LHCN-M2 (cell line): Measurements from ENCODE around the gene ANKRD36. TPM values are rescaled to one million over a fixed set of nuclear protein-coding genes. Genes with fewer than 3 reads are reported as not detected.
"Not testable (repeated sequence)": the region's sequence is repeated elsewhere in the genome, so short reads cannot be mapped to it uniquely, and the experiment has no call there.

Experiments
- DNase-seq: peaks from one replicate; pipeline ENCODE4 v3.0.0-alpha.2; 2012; ENCODE audit warnings: low read depth
- total RNA-seq: library from RNA; depleted of rRNA; stranded (reverse); fragments of >200 nt; gene quantifications from 2 replicates; pipeline ENCODE4 v1.2.3, GENCODE V29; 2014; rRNA removed

ANKRD36 gene
- total RNA-seq, 1 experiment from 2014 or later, result 11.6 TPM

DNA sequence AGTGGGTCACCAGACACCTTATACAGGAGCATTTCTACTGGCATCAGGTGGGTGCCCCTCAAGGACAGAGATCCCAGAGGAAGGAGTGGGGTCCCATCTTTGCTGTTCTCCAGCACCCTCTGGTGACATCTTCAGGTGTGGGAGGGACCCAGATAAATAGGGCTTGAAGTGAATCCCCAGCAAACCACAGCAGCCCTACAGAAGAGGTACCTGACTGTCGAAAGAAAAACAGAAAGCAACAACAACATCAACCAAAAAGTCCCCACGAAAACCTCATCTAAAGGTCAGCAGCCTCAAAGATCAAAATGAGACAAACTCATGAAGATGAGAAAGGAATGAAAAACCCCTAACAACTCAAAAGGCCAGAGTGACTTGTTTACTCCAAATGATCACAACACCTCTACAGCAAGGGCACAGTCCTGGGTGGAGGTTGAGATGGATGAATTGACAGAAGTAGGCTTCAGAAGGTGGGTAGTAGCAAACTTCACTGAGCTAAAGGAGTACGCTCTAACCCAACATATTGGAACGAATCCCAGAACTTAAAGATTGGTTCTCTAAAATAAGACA, 163.4 kb downstream of the ANKRD36 start:
- not testable (repeated sequence) for DNase-seq

DNA sequence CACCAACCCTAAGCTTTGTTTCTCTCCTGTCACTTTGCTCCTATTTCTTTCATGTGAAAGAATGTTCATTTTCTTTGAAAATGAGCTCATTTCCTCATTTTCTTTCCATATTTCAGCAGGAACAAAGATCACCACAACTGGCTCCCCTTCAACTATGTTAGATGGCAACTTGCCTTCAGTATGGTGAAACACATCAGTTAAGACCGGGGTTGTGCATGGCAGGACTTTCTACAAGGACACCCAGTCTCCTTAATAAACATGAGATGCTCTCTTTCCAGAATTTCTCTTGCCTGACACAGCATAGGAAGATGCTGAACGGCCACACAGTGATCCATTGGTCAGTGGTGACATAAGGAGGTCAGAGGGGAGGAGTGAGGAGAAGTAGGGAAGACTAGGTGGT, 172.2 kb downstream of the ANKRD36 start:
- DNase-seq, result not testable (repeated sequence)

DNA sequence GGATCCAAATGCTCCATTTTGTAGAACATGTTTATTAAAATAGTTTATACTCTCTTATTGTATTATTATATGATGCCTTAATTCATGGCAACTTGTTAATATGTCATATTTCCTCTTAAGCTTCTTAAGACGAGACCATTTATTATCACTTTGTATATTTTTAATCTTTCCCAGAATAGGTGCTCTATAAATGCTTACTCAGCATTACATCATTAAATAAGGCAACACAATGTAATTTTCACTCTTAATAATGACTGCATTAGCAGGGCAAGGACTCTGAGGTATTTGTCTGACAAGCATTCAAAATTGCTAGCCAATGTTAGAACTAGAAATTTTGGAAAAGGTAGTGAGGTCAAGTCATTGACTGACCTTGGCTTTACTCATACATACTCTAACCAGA, 180.7 kb downstream of the ANKRD36 start:
- not testable (repeated sequence) for DNase-seq

Other genes starting within 250 kb of the ANKRD36 start
- 91.4 and 118 TPM in 2 replicates for gene SEMA4C, start 243.1 kb upstream of the ANKRD36 start, total RNA-seq
- 1.7 and 5.3 TPM in 2 replicates for gene FAM178B, start 126.6 kb upstream of the ANKRD36 start, total RNA-seq
- gene FAHD2B, start 18.3 kb upstream of the ANKRD36 start, total RNA-seq, result 0.23 and 1.3 TPM in 2 replicates